NCI-H1105 treated with DMSO at 0.1 percent for 48 hours (cell line): ENCODE results near the gene TMEM255B.
"Not testable (repeated sequence)": the region's sequence is repeated elsewhere in the genome, so short reads cannot be mapped to it uniquely, and the experiment has no call there.

ENCODE experiments used
- DNase-seq: peaks from one replicate; lab custom pipeline; 2025; lab: John Stamatoyannopoulos, UW

Gene TMEM255B

DNA sequence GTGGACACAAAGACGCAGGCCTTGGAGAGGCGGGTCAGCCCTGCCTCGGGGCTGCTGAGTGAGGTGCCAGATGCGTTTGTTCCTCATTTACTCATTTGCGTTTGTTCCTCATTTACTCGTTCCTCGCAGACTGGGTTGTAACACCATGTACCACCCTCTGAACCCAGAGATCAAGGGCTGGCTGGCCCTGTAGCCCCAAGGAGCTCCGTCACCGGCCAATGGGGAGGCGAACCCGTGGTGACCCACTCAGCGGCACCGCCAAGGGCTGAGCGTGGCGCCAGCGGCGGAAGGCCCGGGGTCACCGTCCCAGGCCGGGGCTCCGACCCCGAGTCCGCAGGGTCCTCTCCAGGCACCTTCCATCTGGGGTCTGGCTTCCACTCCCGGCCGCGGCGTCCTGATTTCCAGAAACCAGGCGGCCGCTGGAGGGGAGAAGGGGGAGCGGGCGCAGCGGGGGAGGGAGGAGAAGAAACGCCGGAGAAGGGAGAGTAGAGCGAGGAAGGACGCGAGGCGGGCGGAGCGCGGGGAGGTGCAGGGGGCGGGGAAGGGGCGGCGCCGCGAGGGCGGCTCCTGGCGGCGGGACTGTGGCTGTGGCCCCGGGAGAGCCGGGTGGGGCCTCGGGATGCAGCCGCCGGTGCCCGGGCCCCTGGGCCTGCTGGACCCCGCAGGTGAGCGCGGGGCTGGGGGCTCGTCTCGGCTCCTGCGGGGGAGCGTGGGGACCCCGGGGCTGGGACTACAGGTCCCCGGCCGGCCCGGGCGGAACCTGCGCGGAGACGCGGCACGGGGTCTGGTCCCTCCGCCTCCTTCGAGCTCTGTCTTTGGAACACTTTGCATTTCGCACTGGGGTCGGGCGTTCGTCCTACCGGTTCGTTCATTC, at the start of gene TMEM255B:
TSS of gene TMEM255B (plus strand) at position 576 of the 874 bp plus-strand sequence. CDS start at position 620, 44 bp downstream.
- peak; percentile 72 for DNase-seq

GRCh38 chr13:113722921-113723320, 36.1 kb upstream of the TMEM255B start:
- DNase-seq: no peak

- DNase-seq: no peak
Observed at GRCh38 chr13:113723410-113724015, 35.5 kb upstream of the TMEM255B start.

DNA sequence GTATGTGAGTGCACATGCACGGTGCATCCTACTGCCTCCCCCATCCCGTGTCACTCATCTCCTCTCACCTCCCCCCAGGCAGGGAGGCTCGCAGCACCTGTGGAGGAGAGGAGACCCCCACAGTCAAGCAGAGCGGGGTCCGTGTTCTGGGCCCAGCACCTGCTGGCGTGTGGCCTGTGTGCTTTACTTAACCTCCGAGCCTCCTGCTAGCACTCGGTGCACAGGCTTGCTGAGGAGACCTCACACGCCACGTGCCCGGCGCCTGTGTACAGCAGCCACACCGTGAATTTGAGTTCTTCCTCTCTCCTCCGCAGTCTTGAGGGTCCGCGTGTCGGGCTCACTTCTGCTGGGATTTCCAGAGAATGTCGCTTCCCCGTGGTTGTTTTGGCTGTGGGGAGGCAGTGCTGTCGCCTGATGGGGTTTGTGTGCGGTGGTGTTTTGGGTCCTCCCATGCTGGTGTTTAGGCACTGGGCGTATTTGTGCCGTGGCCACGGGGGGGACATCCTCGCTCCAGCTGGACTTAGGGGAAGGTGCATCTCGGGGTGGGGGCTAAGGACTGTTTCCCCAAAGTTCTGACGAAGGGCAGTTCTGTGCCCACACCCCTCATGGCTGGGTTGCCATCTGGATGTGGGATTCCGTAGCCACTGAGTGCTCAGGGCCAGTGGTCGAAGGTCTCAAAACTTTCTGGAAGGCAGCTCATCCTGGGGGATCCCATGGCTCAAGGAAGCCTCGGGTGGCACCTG, 34.8 kb upstream of the TMEM255B start:
- no peak for DNase-seq

GRCh38 chr13:113724780-113725315, 34.2 kb upstream of the TMEM255B start:
- peak; percentile 91 for DNase-seq

DNA sequence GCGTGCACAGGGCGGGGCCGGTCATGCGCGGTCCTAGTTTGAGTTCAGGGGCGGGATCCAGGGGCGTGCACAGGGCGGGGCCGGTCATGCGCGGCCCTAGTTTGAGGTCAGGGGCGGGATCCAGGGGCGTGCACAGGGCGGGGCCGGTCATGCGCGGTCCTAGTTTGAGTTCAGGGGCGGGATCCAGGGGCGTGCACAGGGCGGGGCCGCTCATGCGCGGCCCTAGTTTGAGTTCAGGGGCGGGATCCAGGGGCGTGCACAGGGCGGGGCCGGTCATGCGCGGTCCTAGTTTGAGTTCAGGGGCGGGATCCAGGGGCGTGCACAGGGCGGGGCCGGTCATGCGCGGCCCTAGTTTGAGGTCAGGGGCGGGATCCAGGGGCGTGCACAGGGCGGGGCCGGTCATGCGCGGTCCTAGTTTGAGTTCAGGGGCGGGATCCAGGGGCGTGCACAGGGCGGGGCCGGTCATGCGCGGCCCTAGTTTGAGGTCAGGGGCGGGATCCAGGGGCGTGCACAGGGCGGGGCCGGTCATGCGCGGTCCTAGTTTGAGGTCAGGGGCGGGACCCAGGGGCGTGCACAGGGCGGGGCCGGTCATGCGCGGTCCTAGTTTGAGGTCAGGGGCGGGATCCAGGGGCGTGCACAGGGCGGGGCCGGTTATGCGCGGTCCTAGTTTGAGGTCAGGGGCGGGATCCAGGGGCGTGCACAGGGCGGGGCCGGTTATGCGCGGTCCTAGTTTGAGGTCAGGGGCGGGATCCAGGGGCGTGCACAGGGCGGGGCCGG, 33.5 kb upstream of the TMEM255B start:
- DNase-seq: not testable (repeated sequence)

DNA sequence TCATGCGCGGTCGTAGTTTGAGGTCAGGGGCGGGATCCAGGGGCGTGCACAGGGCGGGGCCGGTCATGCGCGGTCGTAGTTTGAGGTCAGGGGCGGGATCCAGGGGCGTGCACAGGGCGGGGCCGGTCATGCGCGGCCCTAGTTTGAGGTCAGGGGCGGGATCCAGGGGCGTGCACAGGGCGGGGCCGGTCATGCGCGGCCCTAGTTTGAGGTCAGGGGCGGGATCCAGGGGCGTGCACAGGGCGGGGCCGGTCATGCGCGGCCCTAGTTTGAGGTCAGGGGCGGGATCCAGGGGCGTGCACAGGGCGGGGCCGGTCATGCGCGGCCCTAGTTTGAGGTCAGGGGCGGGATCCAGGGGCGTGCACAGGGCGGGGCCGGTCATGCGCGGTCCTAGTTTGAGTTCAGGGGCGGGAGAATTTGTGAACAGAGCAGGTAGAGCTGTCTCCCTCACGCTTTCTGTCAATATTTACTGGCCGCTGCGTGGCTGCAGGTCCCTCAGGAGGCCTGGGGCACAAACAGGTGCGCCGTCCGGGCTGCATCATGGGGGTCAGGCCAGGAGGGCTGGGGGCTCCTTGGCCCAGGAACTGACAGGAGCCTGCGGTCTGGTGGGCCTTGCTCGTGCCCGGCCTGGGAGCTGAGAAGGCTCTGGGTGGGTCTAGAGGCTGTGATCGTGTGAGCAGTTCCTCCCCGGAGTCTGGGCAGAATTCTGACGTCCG, 32.8 kb upstream of the TMEM255B start:
- DNase-seq: peak; percentile 73

- DNase-seq: no peak
Observed at GRCh38 chr13:113726961-113727411, 32.0 kb upstream of the TMEM255B start.

GRCh38 chr13:113728571-113729054, 30.4 kb upstream of the TMEM255B start:
- DNase-seq: no peak

GRCh38 chr13:113729187-113730019, 29.6 kb upstream of the TMEM255B start:
- DNase-seq: no peak

DNA sequence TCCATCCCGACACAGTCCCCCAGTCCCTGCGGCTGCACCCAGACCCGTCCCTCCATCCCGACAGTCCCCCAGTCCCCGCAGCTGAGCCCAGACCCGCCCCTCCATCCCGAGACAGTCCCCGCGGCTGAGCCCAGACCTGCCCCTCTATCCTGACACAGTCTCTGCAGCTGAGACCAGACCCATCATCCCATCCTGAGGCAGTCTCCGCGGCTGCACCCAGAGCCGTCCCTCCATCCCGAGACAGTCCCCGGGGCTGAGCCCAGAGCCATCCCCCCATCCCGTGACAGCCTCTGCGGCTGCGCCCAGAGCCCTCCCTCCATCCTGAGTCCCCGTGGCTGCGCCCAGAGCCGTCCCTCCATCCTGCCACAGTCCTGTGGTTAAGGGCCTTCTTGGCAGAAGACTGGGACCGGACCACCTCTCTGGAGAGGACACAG, 28.8 kb upstream of the TMEM255B start:
- no peak for DNase-seq

DNA sequence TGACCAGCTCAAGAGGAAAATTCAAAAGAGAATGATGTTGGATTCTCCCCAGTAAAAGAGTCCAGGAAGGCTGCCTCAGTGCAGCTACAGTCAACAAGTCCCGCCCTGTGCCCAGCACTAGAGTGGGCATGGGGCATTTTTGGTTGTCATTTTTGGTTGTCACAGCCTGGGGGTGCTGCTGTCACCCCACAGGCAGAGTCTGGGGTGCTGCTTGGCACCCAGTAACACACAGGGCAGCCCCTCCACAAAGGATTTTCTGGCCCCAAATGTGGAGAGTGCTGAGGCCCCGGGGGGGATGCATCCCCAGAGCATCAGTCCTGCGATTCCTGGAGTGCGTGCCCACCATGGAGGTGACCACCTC, 28.2 kb upstream of the TMEM255B start:
- DNase-seq: no peak

- no peak for DNase-seq
Observed at GRCh38 chr13:113731192-113732175, 27.5 kb upstream of the TMEM255B start.

DNA sequence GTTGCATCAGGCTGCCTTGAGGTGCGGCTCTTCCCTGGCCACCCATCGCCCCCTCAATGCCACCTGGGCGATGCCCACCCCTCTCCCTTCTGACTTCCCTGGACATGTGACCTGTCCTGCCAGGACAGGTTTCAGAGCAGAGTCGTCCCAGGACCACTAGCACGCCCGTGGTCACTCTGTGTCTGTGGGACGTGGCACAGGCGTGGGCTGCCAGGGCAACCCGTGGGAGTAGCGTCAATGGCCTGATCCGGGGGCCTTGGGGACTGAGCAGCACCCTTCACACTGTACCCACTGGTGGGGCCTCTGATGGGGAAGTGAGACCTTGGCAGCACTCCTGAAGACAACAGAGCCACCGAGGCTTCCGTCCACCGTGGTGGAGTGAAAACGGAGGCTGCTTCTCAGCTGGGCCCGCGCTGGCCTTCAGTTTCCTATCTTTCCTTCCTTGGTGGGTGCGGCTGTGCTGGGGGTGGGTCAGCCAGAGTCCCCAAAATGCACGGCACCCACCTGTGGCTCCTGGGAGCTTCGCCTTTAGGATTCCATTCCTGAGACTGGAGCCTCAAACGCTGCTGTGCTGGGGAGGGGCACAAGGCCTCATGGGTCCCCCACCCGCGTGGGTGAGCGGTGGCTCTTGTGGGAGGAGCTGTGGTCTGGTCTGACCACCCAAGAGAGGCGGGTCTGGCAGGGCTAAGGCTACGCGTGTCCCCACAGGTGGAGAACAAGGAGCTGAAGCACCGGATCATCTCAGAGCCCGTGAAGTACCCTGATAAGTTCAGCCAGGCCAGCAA, 26.7 kb upstream of the TMEM255B start:
- DNase-seq: no peak

- DNase-seq: no peak
Observed at GRCh38 chr13:113732961-113733950, 25.8 kb upstream of the TMEM255B start.

- DNase-seq: no peak
Observed at GRCh38 chr13:113734099-113734825, 24.8 kb upstream of the TMEM255B start.
